Keratinocyte (primary cell): ENCODE data around the gene CCNDBP1.

Experiments
- CTCF ChIP-seq, 3 experiments: IDR thresholded peaks in 1 of 3; conservative IDR thresholded peaks in 1 of 3; optimal IDR thresholded peaks in 1 of 3; 2 replicates in 2 of 3; 3 replicates in 1 of 3; pipeline versions ENCODE3 to v1.5.1; 2011; ENCODE audit warnings: low read length in 3 of 3, mild to moderate bottlenecking in 3 of 3, moderate library complexity in 2 of 3, control low read depth in 1 of 3, inconsistent platforms in 1 of 3; ENCODE audit not compliant: insufficient read depth in 2 of 3; ENCODE audit errors: extremely low read depth in 1 of 3
- EZH2 ChIP-seq: IDR thresholded peaks from one replicate; pipeline ENCODE4 v1.6.1; 2012; ENCODE audit warnings: inconsistent platforms, mild to moderate bottlenecking, low read length, moderate library complexity

- TF ChIP-seq CTCF (optimal IDR thresholded peaks at IDR 0.05 in 1 of 3, IDR thresholded peaks at IDR 0.05 in 1 of 3, conservative IDR thresholded peaks at IDR 0.05 in 1 of 3; ENCODE audit: extremely low read depth in 1 of 3, insufficient read depth in 2 of 3, low read length in 3 of 3) (no peak), EZH2 (no peak)
These were observed 29.5 kb downstream of the CCNDBP1 start for GRCh38 chr15:43214592-43215295.
